Sigmoid colon (tissue), 7 donors: ENCODE measurements around the gene SDK2. TPM values are rescaled to one million over a fixed set of nuclear protein-coding genes. Genes with fewer than 3 reads are reported as not detected.

Experiments used
- DNase-seq: peaks from one replicate; pipeline ENCODE4 v3.0.0-alpha.2; 2019
- H3K27ac ChIP-seq, 4 donors: fragments of 200-600 bp; sonication (generic); one replicate each; pipeline ENCODE4 v1.5.1; 2016 to 2019; ENCODE audit warnings: mild to moderate bottlenecking in 1 of 4
- H3K27me3 ChIP-seq, 3 donors: fragments of 200-600 bp; sonication (generic); one replicate each; pipeline ENCODE4 v1.5.1; 2019; ENCODE audit warnings: mild to moderate bottlenecking in 1 of 3
- H3K36me3 ChIP-seq, 4 donors: fragments of 200-600 bp; sonication (generic); one replicate each; pipeline ENCODE4 v1.5.1; 2016 to 2019
- H3K4me1 ChIP-seq, 4 donors: fragments of 200-600 bp; sonication (generic); one replicate each; pipeline ENCODE4 v1.5.1; 2017 to 2019
- H3K4me3 ChIP-seq, 4 donors: fragments of 200-600 bp; sonication (generic); one replicate each; pipeline ENCODE4 v1.5.1; 2017 to 2019; ENCODE audit warnings: mild to moderate bottlenecking in 2 of 4, moderate library complexity in 1 of 4
- H3K9me3 ChIP-seq, 4 donors: fragments of 200-600 bp in 3 of 4; sonication (generic) in 3 of 4; one replicate each; pipeline versions ENCODE4 v1.5.1 to v1.6.1; 2013 to 2019
- EP300 ChIP-seq, 4 donors: sonication (generic); formaldehyde crosslinking; IDR thresholded peaks; one replicate each; pipeline ENCODE4 v1.6.1; 2017; ENCODE audit warnings: antibody characterized with exemption in 4 of 4
- POLR2A ChIP-seq, 2 donors: fragments of 450-650 bp; IDR thresholded peaks; one replicate each; pipeline ENCODE4 v1.6.1; 2016; ENCODE audit warnings: antibody characterized with exemption in 2 of 2, mild to moderate bottlenecking in 2 of 2, moderate library complexity in 2 of 2
- POLR2AphosphoS5 ChIP-seq, 4 donors: sonication (generic); formaldehyde crosslinking; IDR thresholded peaks; one replicate each; pipeline ENCODE4 v1.6.1; 2017; ENCODE audit warnings: antibody characterized with exemption in 4 of 4
- WGBS, 2 donors: extraction: QIAGEN DNeasy Blood & Tissue Kit; methylation state at CpG; one replicate each; pipeline ENCODE4 v1.1.7; 2013; 5-methylcytosine and 5-hydroxymethylcytosine counted together
- intact Hi-C: fragments of 100-400 bp; cut with DNase I; formaldehyde crosslinking; loops from one replicate; pipeline ENCODE4 v1.15.1; 2023
- polyA plus RNA-seq, 3 donors: library from polyadenylated mRNA; stranded (reverse); fragments of 200-250 nt; gene quantifications; one replicate each; pipeline ENCODE4 v1.2.3, GENCODE V29; 2013
- total RNA-seq, 4 donors: library from RNA; depleted of rRNA; stranded (reverse); fragments of >200 nt; gene quantifications; one replicate each; pipeline ENCODE4 v1.1.0, GENCODE V29; 2016
- TF ChIP-seq, protein P1 (sequence below), 4 experiments: fragments of 450-650 bp in 3 of 4; fragments of 200-600 bp in 1 of 4; IDR thresholded peaks; one replicate each; pipeline ENCODE4 v1.5.1; 2016 to 2019; ENCODE audit warnings: antibody characterized with exemption in 4 of 4, mild to moderate bottlenecking in 3 of 4, moderate library complexity in 2 of 4
- donor health status: healthy with polysubstance abuse.
- donor health status: Bipolar disorder and iron deficiency.
- donor health status: healthy.

The SDK2 gene
- total and polyA plus RNA-seq, 7 donors, result under 0.01 to 1.9 (median 0.71) TPM

- intact Hi-C loops, result no loop called here
- TF ChIP-seq, protein P1, sequence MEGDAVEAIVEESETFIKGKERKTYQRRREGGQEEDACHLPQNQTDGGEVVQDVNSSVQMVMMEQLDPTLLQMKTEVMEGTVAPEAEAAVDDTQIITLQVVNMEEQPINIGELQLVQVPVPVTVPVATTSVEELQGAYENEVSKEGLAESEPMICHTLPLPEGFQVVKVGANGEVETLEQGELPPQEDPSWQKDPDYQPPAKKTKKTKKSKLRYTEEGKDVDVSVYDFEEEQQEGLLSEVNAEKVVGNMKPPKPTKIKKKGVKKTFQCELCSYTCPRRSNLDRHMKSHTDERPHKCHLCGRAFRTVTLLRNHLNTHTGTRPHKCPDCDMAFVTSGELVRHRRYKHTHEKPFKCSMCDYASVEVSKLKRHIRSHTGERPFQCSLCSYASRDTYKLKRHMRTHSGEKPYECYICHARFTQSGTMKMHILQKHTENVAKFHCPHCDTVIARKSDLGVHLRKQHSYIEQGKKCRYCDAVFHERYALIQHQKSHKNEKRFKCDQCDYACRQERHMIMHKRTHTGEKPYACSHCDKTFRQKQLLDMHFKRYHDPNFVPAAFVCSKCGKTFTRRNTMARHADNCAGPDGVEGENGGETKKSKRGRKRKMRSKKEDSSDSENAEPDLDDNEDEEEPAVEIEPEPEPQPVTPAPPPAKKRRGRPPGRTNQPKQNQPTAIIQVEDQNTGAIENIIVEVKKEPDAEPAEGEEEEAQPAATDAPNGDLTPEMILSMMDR (IDR thresholded peaks at IDR 0.05), result no peak
- TF ChIP-seq POLR2A (IDR thresholded peaks at IDR 0.05), result no peak
- TF ChIP-seq POLR2AphosphoS5 (IDR thresholded peaks at IDR 0.05), result no peak
- TF ChIP-seq EP300 (IDR thresholded peaks at IDR 0.05), result no peak
- WGBS, 2 donors, result 74 to 83% methylated on average over 7 of the region's 7 CpGs
- no peak overlapping the region for H3K4me3 ChIP-seq
- peaks cover 0 to 21% (median 7%) of the 10 kb centered on the region in 3 donors for H3K27me3 ChIP-seq
- H3K36me3 ChIP-seq, result no peaks in the 10 kb centered on the region
- H3K27ac ChIP-seq, result no peak overlapping the region
- no peaks in the 10 kb centered on the region for H3K9me3 ChIP-seq
- no peak for DNase-seq
- no peaks in the 10 kb centered on the region for H3K4me1 ChIP-seq
Observed at GRCh38 chr17:73609758-73610157, 34.5 kb downstream of the SDK2 start.

DNA sequence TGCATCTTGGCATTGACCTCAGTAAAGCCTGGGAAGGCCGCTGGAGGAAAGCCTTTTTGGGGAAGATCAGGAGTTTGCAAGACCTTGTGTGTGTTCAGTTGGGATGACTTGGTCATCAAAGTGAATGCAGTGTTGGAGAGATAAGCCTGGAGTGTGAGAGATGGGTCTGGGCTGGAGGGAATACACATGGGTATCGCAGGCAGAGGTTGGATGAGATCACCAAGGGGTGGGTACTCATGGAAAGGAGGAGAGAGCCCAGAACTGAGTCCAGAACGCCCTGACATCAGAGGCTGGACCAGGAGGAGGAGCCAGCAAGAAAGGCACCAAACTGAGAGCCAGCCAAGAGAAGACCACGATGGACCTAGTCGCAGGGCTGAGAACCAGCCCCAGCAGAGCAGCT lies 35.2 kb downstream of the SDK2 start:
- no peaks in the 10 kb centered on the region for H3K36me3 ChIP-seq
- H3K27me3 ChIP-seq, result peaks cover 0 to 21% (median 7%) of the 10 kb centered on the region in 3 donors
- H3K9me3 ChIP-seq, result no peaks in the 10 kb centered on the region
- 90 to 92% methylated on average over 5 of the region's 5 CpGs for WGBS, 2 donors
- no peaks in the 10 kb centered on the region for H3K4me1 ChIP-seq
- TF ChIP-seq POLR2AphosphoS5 (IDR thresholded peaks at IDR 0.05), result no peak
- TF ChIP-seq EP300 (IDR thresholded peaks at IDR 0.05), result no peak
- TF ChIP-seq, protein P1 (IDR thresholded peaks at IDR 0.05), result no peak
- TF ChIP-seq POLR2A (IDR thresholded peaks at IDR 0.05), result no peak
- intact Hi-C loops, result no loop called here
- DNase-seq, result no peak
- H3K27ac ChIP-seq, result no peak overlapping the region
- no peak overlapping the region for H3K4me3 ChIP-seq

DNA sequence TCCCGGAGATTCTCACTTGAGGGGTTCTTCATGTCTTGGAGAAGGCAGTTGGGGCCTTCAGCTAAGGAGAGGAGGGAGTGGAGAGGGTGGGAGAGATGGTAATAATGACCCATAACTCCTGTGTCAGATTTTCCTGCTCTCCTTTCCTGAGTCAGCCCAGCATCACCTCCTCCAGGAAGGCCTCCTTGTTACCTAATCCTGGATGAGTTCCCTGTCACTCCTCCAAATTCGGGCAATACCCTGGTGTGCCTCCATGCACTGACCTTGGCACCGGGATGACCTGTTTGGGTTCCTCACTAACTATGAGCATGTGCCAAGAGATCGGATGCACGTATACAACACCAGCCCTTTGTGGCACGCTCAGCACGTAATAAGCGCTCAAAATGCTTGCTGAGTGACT lies 38.8 kb downstream of the SDK2 start:
- H3K4me3 ChIP-seq, result no peak overlapping the region
- intact Hi-C loops, result no loop called here
- 94 to 95% methylated on average over 8 of the region's 8 CpGs for WGBS, 2 donors

DNA sequence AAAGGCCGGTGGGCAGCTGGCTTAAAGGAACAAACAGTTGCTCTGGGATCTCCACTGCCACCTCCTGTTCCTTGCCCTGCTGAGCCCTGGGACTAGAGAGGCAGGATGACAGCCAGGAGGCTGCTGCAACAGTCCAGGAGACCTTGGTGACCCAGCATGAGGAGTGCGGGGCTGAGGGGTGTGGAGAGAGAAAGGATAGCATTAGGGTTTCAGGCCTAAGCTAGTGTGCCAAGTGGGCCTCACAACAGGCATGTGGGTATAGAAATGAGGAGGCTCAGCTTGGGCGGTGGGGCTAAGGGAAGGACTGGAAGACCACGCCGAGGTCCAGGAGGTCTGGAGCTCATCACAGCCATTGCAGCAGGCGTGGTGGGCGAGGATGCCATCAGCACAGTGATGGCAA lies 39.8 kb downstream of the SDK2 start:
- WGBS, 2 donors, result 93 to 94% methylated on average over 7 of the region's 7 CpGs
- Histone ChIP-seq H3K27me3 (no peaks in the 10 kb centered on the region), H3K36me3 (no peaks in the 10 kb centered on the region), H3K4me3 (no peak overlapping the region), H3K4me1 (no peaks in the 10 kb centered on the region), H3K9me3 (no peaks in the 10 kb centered on the region), H3K27ac (no peak overlapping the region)
- TF ChIP-seq EP300 (IDR thresholded peaks at IDR 0.05) (no peak), POLR2A (IDR thresholded peaks at IDR 0.05) (no peak), POLR2AphosphoS5 (IDR thresholded peaks at IDR 0.05) (no peak)
- TF ChIP-seq, protein P1 (IDR thresholded peaks at IDR 0.05), result no peak
- intact Hi-C loops, result no loop called here
- DNase-seq, result no peak

More for the DNA sequence above, 38.8 kb downstream of the SDK2 start:
- Histone ChIP-seq H3K27ac (no peak overlapping the region), H3K36me3 (no peaks in the 10 kb centered on the region), H3K9me3 (no peaks in the 10 kb centered on the region), H3K27me3 (no peaks in the 10 kb centered on the region), H3K4me1 (no peaks in the 10 kb centered on the region)
- TF ChIP-seq POLR2AphosphoS5 (IDR thresholded peaks at IDR 0.05) (no peak), EP300 (IDR thresholded peaks at IDR 0.05) (no peak)
- TF ChIP-seq, protein P1 (IDR thresholded peaks at IDR 0.05), result no peak
- no peak for DNase-seq

- Histone ChIP-seq H3K36me3 (no peaks in the 10 kb centered on the region), H3K27me3 (no peaks in the 10 kb centered on the region), H3K9me3 (no peaks in the 10 kb centered on the region), H3K4me1 (no peaks in the 10 kb centered on the region), H3K4me3 (no peak overlapping the region), H3K27ac (no peak overlapping the region)
- DNase-seq, result no peak
- TF ChIP-seq EP300 (IDR thresholded peaks at IDR 0.05) (no peak), POLR2AphosphoS5 (IDR thresholded peaks at IDR 0.05) (no peak), POLR2A (IDR thresholded peaks at IDR 0.05) (no peak)
- TF ChIP-seq, protein P1 (IDR thresholded peaks at IDR 0.05), result no peak
- intact Hi-C loops, result no loop called here
- 81 to 90% methylated on average over 20 of the region's 20 CpGs for WGBS, 2 donors
Observed at GRCh38 chr17:73603971-73604370, 40.3 kb downstream of the SDK2 start.
